ENCODE results near the gene PLEKHM2.

The PLEKHM2 gene

DNA sequence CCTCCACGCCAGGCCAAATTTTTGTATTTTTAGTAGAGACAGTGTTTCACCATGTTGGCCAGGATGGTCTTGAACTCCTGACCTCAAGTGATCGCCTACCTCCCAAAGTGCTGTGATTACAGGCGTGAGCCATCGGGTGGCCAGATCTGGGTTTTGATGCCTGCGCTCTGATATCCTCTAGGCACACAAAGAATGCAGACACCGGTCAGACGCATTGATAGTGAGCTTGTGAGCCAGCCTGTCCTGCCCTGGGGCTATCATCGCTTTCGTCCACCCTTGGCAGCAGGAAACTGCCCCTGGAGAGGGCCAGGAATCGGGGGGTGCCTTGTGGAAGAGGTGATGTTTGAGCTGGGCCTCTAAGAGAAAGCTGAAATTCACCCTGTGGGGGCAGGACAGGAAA, 78.4 kb downstream of the PLEKHM2 start:
- no peak overlapping the region for H3K4me3 ChIP-seq (replicated peaks; ENCODE audit: low read depth, low read length)
- TF ChIP-seq, protein P1, sequence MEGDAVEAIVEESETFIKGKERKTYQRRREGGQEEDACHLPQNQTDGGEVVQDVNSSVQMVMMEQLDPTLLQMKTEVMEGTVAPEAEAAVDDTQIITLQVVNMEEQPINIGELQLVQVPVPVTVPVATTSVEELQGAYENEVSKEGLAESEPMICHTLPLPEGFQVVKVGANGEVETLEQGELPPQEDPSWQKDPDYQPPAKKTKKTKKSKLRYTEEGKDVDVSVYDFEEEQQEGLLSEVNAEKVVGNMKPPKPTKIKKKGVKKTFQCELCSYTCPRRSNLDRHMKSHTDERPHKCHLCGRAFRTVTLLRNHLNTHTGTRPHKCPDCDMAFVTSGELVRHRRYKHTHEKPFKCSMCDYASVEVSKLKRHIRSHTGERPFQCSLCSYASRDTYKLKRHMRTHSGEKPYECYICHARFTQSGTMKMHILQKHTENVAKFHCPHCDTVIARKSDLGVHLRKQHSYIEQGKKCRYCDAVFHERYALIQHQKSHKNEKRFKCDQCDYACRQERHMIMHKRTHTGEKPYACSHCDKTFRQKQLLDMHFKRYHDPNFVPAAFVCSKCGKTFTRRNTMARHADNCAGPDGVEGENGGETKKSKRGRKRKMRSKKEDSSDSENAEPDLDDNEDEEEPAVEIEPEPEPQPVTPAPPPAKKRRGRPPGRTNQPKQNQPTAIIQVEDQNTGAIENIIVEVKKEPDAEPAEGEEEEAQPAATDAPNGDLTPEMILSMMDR (IDR thresholded peaks at IDR 0.05; ENCODE audit: low read depth, low read length, missing control alignments) = no peak
- no peak for DNase-seq (ENCODE audit: extremely low read depth, low read depth)

DNA sequence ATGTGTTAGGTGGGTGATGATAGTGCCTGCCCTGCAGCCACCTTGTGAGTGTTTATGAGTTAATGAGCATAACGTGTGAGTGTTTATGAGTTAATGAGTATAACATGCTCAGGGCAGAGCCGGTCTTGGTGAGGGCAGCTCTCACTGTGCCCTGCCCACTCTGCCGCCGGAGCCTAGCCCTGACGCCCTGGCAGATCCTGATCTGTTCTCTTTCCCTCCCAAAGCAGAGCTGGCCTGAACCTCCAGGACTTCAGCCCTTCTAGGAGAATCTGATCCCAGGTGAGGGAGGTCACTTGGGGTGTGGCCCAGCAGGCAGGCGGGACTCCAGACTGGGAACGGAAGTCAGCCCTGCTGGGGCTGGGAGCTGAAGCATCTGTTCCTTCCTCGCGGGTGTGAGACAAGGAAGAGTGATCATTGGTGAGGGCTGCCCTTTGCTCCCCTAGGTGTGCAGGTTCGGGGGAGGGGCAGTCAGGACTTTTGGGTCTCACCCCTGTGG, 80.2 kb downstream of the PLEKHM2 start:
- no peak for DNase-seq (ENCODE audit: extremely low read depth, low read depth)
- no peak overlapping the region for H3K4me3 ChIP-seq (replicated peaks; ENCODE audit: low read depth, low read length)
- TF ChIP-seq, protein P1 (IDR thresholded peaks at IDR 0.05; ENCODE audit: low read depth, low read length, missing control alignments) = no peak

DNA sequence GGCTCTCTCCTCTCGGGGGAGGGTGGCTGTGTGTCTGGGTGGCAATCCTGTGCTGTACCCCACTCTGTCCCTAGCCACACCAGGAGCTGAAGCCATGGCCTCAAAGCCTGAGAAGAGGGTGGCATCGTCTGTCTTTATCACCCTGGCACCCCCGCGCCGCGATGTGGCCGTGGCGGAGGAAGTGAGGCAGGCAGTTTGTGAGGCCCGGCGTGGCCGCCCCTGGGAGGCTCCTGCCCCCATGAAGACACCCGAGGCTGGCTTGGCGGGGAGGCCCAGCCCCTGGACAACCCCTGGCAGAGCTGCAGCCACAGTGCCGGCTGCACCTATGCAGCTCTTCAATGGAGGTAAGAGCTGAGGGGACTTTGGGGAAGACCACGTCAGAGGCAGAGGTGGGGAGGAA, 80.8 kb downstream of the PLEKHM2 start:
- no peak overlapping the region for H3K4me3 ChIP-seq (replicated peaks; ENCODE audit: low read depth, low read length)
- TF ChIP-seq, protein P1 (IDR thresholded peaks at IDR 0.05; ENCODE audit: low read depth, low read length, missing control alignments) = no peak
- no peak for DNase-seq (ENCODE audit: extremely low read depth, low read depth)

DNA sequence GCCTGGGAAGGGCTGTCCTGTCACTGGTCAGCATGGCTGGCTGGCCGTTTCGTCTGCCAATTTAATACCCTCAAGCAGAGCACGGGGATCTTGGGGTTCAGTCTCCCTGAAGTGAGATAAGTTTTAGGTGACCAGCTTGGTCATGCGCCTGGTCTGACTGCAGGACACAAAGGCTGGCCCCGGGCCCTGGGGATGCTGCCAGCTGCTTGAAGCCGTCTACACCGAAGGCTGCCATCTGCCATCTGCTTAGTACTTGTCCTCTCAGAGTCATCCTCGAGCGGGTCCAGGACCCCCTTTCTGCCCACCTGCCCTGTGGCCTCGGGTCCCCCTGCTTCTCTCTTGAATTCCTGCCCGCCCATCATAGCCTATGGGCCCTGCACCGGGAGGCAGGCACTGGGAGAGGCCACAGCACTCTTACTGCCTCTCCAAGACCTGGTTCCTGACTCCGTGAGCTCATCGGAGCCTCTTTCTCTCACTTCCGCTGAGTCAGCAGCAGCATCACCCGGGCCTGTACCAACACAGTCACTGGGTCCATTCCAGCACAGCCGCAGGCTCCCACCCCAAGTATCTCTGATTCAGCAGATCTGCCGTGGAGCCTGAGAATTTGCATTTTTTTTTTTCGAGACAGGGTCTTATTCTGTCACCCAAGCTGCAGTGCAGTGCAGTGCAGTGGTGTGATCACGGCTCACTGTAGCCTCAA, 81.5 kb downstream of the PLEKHM2 start:
- no peak for DNase-seq (ENCODE audit: extremely low read depth, low read depth)
- TF ChIP-seq, protein P1 (IDR thresholded peaks at IDR 0.05; ENCODE audit: low read depth, low read length, missing control alignments) = no peak
- H3K4me3 ChIP-seq (replicated peaks; ENCODE audit: low read depth, low read length) = no peak overlapping the region

DNA sequence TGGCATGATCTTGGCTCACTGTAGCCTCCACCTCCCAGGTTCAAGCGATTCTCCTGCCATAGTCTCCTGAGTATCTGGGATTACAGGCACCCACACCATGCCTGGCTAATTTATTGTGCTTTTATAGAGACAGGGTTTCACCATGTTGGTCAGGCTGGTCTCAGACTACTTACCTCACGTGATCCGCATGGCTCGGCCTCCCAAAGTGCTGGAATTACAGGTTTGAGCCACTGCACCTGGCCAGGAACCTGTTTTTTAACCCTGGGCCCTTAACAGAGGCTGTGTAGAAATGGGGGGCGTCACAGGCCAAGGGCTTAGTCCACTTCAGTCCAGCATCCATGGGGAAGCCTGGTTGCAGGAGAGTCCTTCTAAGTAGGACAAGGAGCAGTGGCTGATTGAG, 83.8 kb downstream of the PLEKHM2 start:
- TF ChIP-seq, protein P1 (IDR thresholded peaks at IDR 0.05; ENCODE audit: low read depth, low read length, missing control alignments) = no peak
- no peak for DNase-seq (ENCODE audit: extremely low read depth, low read depth)
- no peak overlapping the region for H3K4me3 ChIP-seq (replicated peaks; ENCODE audit: low read depth, low read length)

DNA sequence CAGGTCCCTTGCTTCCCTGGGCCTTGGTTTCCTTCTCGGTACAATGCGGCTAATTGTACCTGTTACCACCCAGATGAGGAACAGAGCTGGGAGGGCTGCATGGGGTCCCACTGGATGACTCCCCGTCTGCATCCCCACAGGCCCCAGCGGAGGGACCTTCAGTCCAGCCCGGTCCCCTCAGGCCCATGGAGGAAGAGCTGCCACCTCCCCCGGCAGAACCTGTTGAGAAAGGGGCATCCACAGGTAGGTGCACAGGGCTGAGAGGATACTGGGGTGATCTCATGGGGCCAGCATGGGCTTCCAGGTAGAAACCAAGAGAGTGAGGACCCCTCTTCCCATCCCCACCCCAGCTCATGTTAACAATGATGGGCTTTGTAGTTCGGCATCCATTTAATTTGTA, 84.3 kb downstream of the PLEKHM2 start:
- TF ChIP-seq, protein P1 (IDR thresholded peaks at IDR 0.05; ENCODE audit: low read depth, low read length, missing control alignments) = no peak
- H3K4me3 ChIP-seq (replicated peaks; ENCODE audit: low read depth, low read length) = no peak overlapping the region
- DNase-seq (ENCODE audit: extremely low read depth, low read depth) = no peak
